Neural cell (in vitro differentiated cells): Measurements from ENCODE around the gene PHPT1.

Experiments
- CTCF ChIP-seq: fragments of 450-650 bp; IDR thresholded peaks from 2 replicates; pipeline ENCODE4 v1.5.1; 2014; ENCODE audit warnings: antibody characterized with exemption, mild to moderate bottlenecking, moderate library complexity; ENCODE audit not compliant: poor library complexity, severe bottlenecking
- EZH2 ChIP-seq: fragments of 200-600, 300-800 bp; shearing (Covaris generic), sonication (generic); IDR thresholded peaks from 2 replicates; pipeline ENCODE4 v1.6.1; 2014; ENCODE audit warnings: antibody characterized with exemption, low read length, borderline replicate concordance, mild to moderate bottlenecking; ENCODE audit not compliant: insufficient read depth, poor library complexity, severe bottlenecking
- POLR2AphosphoS5 ChIP-seq: IDR thresholded peaks from 2 replicates; pipeline ENCODE4 v1.6.1; 2012
- RAD21 ChIP-seq: fragments of 450-650 bp; conservative IDR thresholded peaks from 2 replicates; pipeline ENCODE4 v1.6.1; 2014; ENCODE audit warnings: antibody characterized with exemption, mild to moderate bottlenecking, moderate library complexity
- REST ChIP-seq: IDR thresholded peaks from 2 replicates; pipeline ENCODE4 v1.6.1; 2012; ENCODE audit warnings: borderline replicate concordance
- SMC3 ChIP-seq: fragments of 450-650 bp; conservative IDR thresholded peaks from 2 replicates; pipeline ENCODE4 v1.6.1; 2014; ENCODE audit warnings: antibody characterized with exemption, mild to moderate bottlenecking, moderate library complexity; ENCODE audit not compliant: poor library complexity

GRCh38 chr9:136854842-136855460 is 5.7 kb downstream of the PHPT1 start:
- TF ChIP-seq POLR2AphosphoS5 (no peak), CTCF (no peak), EZH2 (no peak), SMC3 (no peak), RAD21 (no peak), REST (no peak)
